Measurements from ENCODE around the gene APPL2.
A peak's percentile ranks its signal among the peaks of the same experiment; 100 is the strongest.
"Not testable (repeated sequence)": the region's sequence is repeated elsewhere in the genome, so short reads cannot be mapped to it uniquely, and the experiment has no call there.

Gene APPL2

DNA sequence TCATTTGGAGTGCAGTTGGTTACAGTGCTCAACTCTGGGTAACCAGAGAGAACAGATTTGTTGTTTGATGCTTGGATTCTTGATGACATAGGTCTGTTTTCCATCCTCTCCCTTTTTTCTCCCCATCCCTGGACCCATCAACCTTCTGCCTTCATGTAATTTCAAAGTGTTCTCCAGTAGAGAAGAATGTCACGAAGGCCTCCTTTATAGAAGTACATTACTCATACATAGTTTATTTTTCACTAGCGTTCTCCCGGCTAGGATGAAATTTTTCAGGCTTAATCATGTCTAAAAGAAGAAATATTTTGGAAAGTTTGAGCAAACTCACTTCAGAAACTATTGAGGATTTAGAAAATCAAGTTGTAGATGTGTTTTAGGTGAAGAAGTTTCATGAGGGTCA lies 20.9 kb upstream of the APPL2 start:
- no peak for DNase-seq (ENCODE audit: low spot score)

DNA sequence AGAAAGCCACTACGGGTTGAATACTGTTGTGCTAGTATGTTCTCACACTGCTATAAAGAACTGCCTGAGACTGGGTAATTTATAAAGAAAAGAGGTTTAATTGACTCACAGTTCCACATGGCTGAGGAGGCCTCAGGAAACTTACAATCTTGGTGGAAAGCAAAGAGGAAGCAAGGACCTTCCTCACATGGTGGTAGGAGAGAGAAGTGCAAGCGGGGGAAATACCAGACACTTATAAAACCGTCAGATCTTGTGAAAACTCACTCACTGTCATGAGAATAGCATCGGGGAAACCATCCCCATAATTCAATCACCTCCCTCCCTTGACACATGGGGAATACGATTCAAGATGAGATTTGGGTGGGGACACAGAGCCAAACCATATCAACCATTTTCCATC lies 20.5 kb upstream of the APPL2 start:
- DNase-seq (ENCODE audit: low spot score) = not testable (repeated sequence)

DNA sequence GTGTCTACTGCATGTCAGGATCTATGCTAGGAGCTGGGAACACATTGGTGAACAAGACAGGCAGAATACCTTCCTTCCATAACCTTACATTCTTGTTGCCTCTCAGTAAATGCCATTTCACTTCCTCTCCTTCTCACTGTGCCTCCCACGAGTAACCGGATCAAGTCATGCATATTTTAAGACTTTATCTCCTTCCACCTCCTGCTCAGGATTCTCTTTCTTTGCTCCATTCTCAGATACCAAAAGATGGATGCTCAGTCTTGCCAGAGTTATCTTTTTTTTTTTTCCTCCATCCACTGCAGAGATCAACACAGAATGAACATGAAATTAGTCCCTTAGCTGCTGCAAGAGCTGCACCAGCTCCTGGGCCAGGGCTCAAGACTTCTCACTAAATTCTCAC lies 20.0 kb upstream of the APPL2 start:
- no peak for DNase-seq (ENCODE audit: low spot score)

DNA sequence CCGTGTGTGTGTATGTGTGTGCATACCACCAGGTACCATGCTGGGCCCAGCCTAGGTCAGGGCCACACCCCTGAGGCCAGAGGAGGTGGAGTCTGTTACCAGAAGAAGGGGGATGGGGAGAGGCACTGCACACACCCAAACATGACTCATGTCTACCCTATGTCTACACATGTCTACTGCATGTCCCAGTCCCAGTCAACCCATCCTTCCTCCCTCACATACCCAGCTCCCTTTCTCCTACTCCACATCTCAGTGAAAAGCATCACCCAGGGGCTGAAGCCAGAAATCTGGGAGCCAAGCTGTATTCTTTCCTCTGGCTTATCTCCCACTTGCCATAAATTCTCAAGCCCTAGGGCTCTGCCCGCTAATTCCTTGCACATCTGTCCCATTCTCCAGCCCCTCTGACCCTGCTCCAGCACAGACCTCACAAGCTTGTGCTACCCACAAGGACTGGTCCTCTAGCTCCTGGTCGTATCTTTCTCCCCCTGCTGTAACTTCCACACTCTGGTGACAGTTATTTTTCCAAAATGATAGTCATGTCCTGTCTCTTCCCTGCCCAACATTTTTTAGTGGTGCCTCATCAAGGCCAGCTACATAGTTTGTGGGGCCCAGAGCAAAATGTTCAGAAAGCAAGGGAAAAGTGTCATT lies 18.0 kb upstream of the APPL2 start:
- DNase-seq (ENCODE audit: low spot score) = no peak

DNA sequence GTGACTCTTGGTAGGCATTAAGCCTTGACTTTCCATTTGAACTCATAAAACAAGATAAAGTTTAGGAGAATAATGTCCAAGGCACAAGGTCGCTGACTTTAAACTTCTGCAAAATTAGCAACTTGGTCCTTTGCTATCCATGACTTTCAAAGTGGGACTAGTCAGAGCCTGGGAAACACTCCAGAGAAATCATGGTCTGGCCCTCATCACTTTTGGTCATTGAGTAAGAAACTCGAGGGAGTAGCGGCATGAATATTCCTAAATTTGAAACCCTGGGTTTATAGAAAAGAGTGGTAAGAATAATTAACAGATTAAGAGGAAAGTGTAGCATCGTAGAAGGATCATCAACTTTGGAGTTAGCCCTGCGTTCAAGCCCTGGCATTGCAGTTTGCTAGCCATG lies 16.9 kb upstream of the APPL2 start:
- DNase-seq (ENCODE audit: low spot score) = no peak

DNA sequence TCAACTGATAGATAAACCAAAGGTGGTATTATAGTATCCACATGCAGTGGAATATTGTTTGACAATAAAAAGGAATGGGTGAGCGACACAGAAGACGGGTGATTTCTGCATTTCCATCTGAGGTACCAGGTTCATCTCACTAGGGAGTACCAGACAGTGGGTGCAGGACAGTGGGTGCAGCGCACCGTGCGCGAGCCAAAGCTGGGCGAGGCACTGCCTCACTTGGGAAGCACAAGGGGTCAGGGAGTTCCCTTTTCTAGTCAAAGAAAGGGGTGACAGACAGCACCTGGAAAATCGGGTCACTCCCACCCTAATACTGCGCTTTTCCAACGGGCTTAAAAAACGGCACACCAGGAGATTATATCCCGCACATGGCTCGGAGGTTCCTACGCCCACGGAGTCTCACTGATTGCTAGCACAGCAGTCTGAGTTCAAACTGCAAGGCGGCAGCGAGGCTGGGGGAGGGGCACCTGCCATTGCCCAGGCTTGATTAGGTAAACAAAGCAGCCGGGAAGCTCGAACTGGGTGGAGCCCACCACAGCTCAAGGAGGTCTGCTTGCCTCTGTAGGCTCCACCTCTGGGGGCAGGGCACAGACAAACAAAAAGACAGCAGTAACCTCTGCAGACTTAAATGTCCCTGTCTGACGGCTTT lies 9.9 kb upstream of the APPL2 start:
- not testable (repeated sequence) for DNase-seq (ENCODE audit: low spot score)

DNA sequence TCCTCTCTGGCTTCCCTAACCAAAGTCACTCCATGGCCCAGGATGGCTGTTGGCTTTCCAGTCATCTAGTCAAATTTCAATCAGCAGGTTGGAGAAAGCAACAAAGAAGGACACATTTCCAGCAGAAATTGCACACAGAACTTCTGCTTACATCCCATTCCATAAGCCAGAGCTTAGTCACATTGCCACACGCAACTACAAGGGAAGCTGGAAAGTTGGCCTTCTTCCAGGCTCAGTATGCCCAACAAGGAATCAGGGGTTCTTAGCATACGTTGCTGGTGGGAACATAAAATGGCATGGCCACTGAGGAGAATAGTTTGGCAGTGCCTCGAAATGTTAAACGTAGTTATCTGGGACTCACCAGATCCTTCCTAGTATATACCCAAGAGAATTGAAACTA lies 9.3 kb upstream of the APPL2 start:
- DNase-seq (ENCODE audit: low spot score) = no peak

DNA sequence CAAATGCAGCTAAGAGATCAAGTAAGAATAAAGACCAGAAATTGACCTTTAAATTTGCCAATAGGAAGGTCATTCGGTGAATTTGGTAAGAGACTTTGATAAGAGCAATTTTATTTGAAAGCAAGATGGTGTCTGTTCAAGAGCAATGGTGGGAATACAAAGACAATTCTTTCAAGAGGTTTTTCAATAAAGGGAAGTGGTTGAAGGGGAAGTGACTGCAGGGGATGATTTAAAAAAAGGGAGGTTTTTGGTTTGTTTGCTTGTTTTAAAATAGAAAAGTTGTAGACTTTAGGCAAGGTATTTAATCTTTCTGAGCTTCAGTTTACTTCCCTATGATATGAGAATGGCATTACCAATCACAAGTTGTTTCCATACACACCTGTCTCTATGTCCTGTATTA lies 4.3 kb upstream of the APPL2 start:
- no peak for DNase-seq (ENCODE audit: low spot score)

DNA sequence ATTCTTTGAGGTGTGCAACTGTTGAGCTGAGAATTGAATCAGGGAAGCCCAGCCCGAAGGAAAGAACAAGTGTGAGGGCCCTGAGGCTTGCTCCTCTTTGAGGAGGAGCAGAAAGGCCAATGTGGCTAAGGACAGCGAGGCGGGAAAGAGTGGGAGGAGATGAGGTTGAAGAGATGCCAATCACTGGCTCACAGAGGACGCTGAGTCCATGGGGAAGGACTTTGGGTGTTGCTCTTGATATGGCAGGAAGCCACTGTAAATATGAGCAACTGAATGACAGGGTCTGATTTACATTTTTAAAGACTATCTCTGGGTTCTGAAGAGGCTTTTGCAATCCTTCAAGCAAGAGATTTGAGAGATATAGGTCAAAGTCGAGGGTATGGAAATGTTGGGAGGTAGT lies 3.3 kb upstream of the APPL2 start:
- no peak for DNase-seq (ENCODE audit: low spot score)

DNA sequence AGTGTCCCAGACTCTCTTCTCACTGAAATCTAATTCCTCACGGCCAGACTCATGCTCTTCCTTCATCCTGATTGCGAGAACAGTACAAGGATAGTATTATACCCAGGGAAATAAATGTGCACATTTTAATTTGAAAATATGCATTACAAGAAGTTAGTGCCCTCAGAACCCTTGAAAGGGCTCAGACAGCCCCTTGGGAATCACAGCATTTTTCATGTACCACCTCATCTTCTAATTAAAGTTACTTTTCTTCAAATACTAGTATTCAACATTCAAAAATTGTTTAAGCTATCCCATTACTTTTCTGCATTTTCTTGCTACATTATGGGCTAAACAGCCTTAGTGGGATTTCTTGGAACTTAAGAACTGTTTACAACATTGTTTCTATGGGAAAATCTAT lies 1.7 kb upstream of the APPL2 start:
- no peak for DNase-seq (ENCODE audit: low spot score)

DNA sequence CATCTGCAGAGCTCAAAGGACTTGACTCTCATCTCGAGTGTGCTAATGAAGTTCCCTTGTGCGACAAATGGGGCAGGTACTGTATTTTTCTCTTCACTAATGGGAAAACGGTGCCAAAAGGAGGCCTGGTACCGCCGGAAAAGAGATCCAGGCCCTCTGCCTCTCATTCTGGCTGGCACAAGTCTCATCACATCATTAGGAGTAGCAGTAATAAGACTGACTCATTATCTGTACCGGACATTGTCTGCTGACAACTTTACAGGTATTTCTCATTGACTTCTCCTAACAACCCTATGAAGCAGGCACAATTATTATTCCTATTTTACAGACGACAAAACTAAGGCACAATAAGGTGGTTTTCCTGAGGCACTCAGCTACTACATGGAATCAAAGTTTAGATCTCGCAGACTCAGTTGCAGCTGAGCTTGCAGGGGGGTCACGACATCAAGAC lies 668 bp downstream of the APPL2 start:
- DNase-seq (ENCODE audit: low spot score) = peak; percentile 28

DNA sequence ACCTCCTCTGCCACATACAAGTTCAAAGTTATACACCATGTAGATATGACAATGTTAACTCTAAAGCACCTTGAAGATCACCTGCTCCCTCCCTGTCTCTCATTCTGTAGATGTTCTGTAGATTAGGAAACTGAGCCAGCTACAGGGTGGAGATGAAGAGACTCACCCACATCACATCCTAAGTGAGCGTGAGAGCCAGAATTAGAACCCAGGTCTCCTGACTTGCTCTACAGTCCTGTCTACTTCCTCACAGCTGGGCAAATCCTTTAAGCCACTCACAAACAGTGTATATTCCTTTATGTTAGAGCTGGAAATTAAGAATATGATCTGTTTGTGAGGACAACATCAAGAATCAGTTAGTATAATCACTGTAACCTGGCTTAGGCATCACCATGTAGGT lies 1.8 kb downstream of the APPL2 start:
- no peak for DNase-seq (ENCODE audit: low spot score)

DNA sequence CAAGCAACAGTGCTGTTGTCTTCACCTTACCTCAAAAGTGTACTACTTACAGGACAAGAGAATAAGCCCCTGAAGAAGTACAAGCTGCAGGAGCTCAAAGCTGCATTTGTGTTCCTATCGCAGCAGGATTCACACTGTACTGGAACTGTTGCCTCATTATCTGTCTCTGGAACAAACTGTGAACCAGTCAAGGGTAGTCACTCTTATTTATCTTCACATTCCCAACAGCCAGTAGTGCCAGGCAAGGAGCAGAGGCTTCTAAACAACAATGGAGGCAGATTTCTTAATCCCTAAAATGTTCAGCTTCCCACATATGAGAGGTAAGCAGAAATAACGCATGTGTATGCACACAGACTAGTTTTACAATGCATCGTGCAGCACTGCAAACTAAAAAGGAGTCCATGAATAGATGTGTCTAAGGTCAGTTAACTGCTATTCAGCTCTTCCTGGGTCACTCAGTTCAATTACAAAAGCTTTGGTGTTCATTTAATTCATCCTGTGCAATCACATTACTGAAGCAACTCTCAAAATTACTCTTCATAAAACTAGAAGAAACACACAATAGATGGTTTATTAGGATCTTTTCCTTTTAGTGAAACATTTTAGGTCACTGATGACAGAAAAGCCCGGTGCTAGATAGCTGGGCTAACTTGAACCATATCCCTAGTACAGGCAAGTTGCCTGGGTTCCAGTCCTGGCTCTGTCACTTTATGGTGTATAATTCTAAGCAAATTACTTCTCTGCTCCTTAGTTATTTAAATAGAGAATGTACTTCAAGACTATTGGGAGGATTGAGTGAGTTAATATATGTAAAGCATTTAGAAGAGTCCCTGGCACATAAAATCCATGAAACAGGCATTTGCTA lies 2.7 kb downstream of the APPL2 start:
- no peak for DNase-seq (ENCODE audit: low spot score)

DNA sequence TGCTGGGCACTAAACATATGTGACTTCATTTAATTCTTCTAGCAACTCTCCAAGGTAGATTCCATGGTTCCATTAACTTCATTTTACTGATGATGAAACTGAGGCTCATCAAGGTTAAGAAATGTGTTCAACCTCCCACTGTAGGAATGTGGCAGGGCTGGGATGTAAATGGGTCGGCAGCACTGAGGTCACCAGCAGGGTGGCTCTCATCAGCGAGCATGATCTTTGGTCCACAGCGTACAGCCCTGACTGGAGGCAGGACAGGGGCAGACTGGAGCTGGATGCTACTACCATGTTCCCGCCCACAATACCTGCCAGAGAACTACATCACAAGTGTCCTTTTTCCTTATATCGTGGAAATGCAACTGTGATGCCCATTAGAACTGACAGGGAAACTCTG lies 4.6 kb downstream of the APPL2 start:
- no peak for DNase-seq (ENCODE audit: low spot score)

DNA sequence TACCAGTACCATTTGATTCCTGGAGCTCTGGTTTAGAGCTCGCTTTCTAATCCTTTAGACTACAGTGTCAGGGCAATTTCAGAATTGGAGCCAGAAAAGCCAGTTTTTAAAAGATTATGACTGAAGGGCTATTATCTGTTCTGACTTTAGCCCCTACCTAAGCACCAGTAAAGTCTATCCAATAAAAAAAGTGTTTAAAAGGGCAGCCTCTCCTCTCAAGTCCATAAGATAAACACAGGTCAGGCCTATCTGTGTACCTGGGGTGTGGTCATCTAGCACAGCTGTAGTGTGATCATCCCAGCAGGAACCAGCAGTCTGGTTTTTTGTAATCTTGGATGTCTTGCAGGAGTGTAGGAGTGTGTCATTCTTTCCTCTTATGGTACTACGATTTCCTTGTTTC lies 6.6 kb downstream of the APPL2 start:
- peak; percentile 28 for DNase-seq (ENCODE audit: low spot score)

DNA sequence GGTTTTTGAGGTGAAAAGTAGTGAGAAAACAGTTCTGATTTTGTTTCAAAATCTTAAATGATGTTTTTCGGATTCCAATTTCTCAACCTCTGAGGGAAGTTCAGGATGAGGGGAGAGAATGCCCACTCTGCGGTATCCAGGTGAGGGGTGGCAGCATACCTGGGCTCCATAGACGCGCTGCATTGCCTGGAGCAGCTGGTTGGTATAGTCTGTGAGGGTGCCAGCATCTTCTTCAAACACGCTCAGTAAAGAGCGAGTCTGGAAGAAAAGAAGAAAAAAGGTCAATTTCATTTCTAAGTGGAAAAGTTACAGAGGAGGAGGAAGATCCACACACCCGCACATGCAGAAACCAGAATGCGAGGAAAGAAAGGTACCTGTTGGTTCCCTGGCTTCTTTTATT lies 7.0 kb downstream of the APPL2 start:
- DNase-seq (ENCODE audit: low spot score) = no peak

DNA sequence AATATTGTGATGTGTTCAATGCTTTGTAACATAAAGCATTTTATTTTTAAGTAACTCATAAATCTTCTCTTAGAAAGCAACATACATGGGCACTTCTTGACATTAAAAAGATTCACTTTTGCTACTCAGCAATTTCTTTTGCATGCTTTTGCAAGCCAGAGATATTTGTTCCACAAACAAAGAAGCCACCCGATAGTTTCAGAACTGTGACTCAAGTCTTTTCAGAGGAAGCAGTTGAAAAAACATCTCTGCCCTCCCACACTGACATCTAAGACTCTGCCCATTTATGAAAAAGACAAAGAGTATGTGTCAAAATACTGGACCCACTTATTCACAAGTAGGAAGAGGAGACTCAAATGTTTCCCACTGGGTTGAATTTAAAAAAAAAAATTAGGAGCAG lies 7.5 kb downstream of the APPL2 start:
- no peak for DNase-seq (ENCODE audit: low spot score)

DNA sequence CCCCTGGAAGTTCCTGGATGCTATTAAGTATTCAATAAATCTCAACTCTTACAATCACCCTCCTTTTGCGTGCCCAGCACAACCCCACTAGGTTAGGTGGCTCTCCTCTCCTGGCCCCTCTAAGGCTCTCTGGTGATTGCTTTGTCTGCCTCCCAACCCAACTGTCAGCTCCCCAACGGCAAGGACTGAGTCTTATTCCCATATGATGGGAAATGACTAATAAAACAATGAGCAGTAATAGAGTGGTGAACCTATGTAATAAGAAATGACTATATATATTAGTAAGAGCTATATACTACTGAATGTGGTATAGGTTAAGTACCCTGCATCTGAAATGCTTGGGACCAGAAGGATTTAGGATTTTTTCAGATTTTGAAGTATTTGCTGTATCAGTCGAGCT lies 8.1 kb downstream of the APPL2 start:
- no peak for DNase-seq (ENCODE audit: low spot score)

DNA sequence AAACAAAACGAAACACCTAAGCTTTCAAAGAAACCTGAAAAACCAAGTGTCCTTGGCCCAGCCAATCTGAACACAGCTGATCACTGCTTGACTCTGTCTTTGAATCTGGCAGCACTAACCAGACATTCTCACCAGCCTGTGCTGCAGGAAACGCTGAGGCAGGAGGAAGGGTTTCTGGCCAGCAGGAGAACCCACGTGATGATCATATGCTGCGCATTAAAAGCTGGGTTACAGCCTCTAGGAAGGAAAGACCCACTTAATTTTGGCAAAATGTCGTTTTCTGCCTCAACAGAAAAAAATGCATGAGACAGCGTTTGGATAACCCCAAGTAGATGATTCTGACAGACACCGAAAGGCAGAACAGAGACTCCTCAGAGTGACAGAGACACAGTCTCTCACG lies 9.8 kb downstream of the APPL2 start:
- DNase-seq (ENCODE audit: low spot score) = peak; percentile 26

DNA sequence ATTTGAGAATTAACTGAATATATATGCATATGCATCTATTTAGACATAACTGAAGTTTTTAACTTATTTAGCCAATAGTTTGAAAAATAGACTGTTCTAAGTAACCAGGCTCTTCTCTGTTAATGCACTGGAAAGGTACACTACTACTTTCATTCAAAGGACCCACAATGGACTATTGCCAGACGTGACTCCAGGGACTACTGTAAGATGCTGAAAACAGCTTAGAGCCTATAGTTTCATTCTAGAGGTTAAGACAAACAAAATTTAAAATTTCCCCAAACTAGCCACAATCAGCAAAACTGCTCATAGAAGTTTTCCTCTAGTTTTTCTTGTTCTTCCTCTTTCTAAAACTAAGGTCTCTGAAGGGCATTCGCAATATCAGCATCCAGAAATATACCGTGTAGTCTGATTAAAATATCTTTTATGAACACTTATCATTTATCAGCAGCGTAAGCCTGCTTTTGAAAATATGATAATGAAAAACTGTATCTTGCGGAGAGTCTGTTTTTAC lies 10.4 kb downstream of the APPL2 start:
- peak; percentile 22 for DNase-seq (ENCODE audit: low spot score)

DNA sequence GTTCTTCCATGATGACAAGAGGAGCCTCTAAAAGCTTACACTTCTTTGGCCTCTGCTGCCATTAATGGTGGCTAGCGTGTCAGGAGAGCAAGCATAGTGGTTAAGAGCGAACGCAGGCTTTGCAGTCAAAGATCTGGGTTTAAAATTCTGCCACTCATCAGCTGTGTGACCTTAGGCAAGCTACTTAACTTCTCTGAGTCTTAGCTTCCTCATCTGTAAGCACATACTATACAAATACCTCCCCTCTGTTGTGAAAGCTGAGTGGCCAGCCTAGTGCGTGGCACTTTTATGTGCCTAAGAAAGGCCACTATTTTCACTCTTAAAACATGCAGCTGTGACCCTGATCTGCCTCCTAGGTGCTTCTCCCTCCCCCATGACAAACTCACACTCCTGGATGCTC lies 11.6 kb downstream of the APPL2 start:
- no peak for DNase-seq (ENCODE audit: low spot score)

DNA sequence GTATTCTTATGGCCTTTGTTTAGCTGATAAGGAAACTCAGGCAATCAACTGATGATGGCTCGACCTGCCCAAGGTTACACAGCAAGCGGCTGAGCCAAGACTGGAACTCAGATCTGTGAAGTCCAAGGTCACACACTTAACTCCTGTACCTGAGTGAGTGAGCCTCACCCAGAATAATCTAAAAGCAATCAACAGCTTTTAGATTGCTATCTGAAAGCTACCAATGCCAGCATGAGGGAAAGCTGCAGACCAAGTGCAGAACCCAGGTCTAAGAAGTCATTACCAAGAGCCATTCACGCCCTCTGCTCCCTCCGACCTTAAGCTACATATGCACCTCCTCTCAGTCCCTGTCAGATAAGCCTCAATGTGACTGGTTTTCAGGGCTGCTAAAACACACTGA lies 12.1 kb downstream of the APPL2 start:
- DNase-seq (ENCODE audit: low spot score) = peak; percentile 40

DNA sequence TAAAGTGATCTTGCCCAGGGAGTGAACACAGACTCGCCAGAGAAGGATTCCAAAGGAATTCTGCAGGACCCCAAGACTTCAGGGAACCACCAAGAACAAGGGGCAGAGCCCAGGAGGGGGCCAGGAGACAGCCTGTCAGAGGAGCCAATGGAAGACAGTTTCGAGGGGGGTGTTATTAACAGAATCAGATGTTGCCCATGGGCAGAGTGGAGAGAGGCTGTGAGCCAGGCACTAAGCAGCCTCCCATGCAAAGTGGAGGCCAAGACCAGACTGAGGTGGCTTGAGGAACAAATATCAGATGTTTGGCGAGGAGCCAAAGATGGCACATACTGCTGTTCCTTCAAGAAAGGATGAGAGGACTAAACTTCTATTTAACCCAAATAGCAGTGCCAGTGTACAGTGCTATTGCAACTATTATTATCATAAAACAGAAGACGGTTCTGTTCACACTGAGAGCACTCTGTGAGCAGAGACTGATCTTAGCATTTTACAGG lies 12.6 kb downstream of the APPL2 start:
- peak; percentile 57 for DNase-seq (ENCODE audit: low spot score)
